GM12878 (cell line): Measurements from ENCODE around the gene ABCD2. TPM values are rescaled to one million over a fixed set of nuclear protein-coding genes. Genes with fewer than 3 reads are reported as not detected.

Experiments used
- ATAC-seq: fragments of 200-7000 bp; cut with Tn5 transposase; 3 replicates; pipeline ENCODE4 v1.9.1; 2020; ENCODE audit warnings: mild to moderate bottlenecking, moderate library complexity
- BruUV-seq: library from RNA; stranded (reverse); fragments of 400-500 nt; replicated peaks from 2 replicates; lab custom pipeline; 2021; lab: Mats Ljungman, UMichigan
- CTCF ChIA-PET: fragments of 300-600 bp; sonication (Branson Sonifier 250); formaldehyde crosslinking; extraction: SDS; loops from one replicate; lab custom pipeline; 2021; ENCODE audit warnings: inconsistent platforms; lab: Yijun Ruan, JAX
- POLR2A ChIA-PET: fragments of 350-600 bp; formaldehyde crosslinking; extraction: SDS; loops from one replicate; lab custom pipeline; 2021; ENCODE audit warnings: inconsistent platforms; lab: Charles Lee
- RAD21 ChIA-PET: fragments of 300-600 bp; sonication (Branson Sonifier 250); formaldehyde crosslinking; loops from one replicate; lab custom pipeline; 2023; ENCODE audit warnings: antibody characterized with exemption; ENCODE audit not compliant: unreplicated experiment; lab: Charles Lee
- SMC1A ChIA-PET: fragments of 300-600 bp; sonication (Branson Sonifier 250); formaldehyde crosslinking; loops from one replicate; lab custom pipeline; 2023; ENCODE audit not compliant: unreplicated experiment, uncharacterized antibody; lab: Charles Lee
- DNase-seq: peaks from one replicate; pipeline ENCODE4 v3.0.0-alpha.2; 2011; ENCODE audit warnings: low read depth, low spot score
- FAIRE-seq: peaks from 3 replicates; lab custom pipeline; 2011; peaks lifted over from hg19 to GRCh38; lab: Jason Lieb, UNC
- H2AFZ ChIP-seq: 2 replicates; pipeline ENCODE4 v1.6.0; 2011; ENCODE audit warnings: low read depth, low read length, control low read depth; ENCODE audit not compliant: control insufficient read depth
- H3K27ac ChIP-seq: 2 replicates; pipeline ENCODE4 v1.5.1; 2011; ENCODE audit warnings: control low read depth; ENCODE audit not compliant: control insufficient read depth, insufficient read depth
- H3K27me3 ChIP-seq, 2 experiments: replicated peaks in 1 of 2; 2 replicates each; pipeline versions ENCODE4 v1.6.0 to v1.6.1; 2011; ENCODE audit warnings: low read length in 1 of 2; ENCODE audit not compliant: control insufficient read depth in 2 of 2, insufficient read depth in 2 of 2
- H3K36me3 ChIP-seq, 2 experiments: 2 replicates each; pipeline ENCODE4 v1.5.1; 2011; ENCODE audit warnings: low read length in 1 of 2; ENCODE audit not compliant: control insufficient read depth in 2 of 2, insufficient read depth in 2 of 2
- H3K4me1 ChIP-seq: 2 replicates; pipeline ENCODE4 v1.6.1; 2011; ENCODE audit warnings: mild to moderate bottlenecking, low read length, moderate library complexity, mixed read lengths; ENCODE audit not compliant: control insufficient read depth, insufficient read depth
- H3K4me2 ChIP-seq: 2 replicates; pipeline ENCODE4 v1.6.0; 2011; ENCODE audit warnings: control low read depth; ENCODE audit not compliant: control insufficient read depth, insufficient read depth
- H3K4me3 ChIP-seq: fragments of 200-600 bp; sonication (generic); 2 replicates; pipeline ENCODE4 v1.5.1; 2016
- H3K79me2 ChIP-seq: 2 replicates; pipeline ENCODE4 v1.6.0; 2011; ENCODE audit warnings: low read length; ENCODE audit not compliant: control insufficient read depth, insufficient read depth
- H3K9ac ChIP-seq: 2 replicates; pipeline ENCODE4 v1.8.0; 2011; ENCODE audit warnings: low read length, control low read depth, mixed read lengths; ENCODE audit not compliant: control insufficient read depth, insufficient read depth
- H3K9me3 ChIP-seq: replicated peaks from 3 replicates; pipeline ENCODE4 v1.5.1; 2011; ENCODE audit warnings: mild to moderate bottlenecking, low read length; ENCODE audit not compliant: control insufficient read depth, insufficient read depth
- H4K20me1 ChIP-seq: 2 replicates; pipeline ENCODE4 v1.6.0; 2011; ENCODE audit not compliant: control insufficient read depth, insufficient read depth
- BCL3 ChIP-seq: IDR thresholded peaks from 2 replicates; pipeline ENCODE4 v1.6.1; 2011; ENCODE audit warnings: borderline replicate concordance, low read depth, mild to moderate bottlenecking, moderate library complexity, low read length; ENCODE audit not compliant: insufficient read depth, poor library complexity, severe bottlenecking
- CBX5 ChIP-seq: sonication (generic); IDR thresholded peaks from 2 replicates; pipeline ENCODE4 v1.6.1; 2016; ENCODE audit warnings: low read depth, moderate library complexity, mild to moderate bottlenecking, inconsistent platforms
- IKZF1 ChIP-seq: fragments of 450-650 bp; conservative IDR thresholded peaks from 2 replicates; pipeline ENCODE4 v1.6.1; 2017; ENCODE audit warnings: antibody characterized with exemption, mild to moderate bottlenecking
- IRF4 ChIP-seq: IDR thresholded peaks from 2 replicates; pipeline ENCODE4 v1.6.1; 2011; ENCODE audit warnings: low read depth, low read length
- MTA3 ChIP-seq: IDR thresholded peaks from 2 replicates; pipeline ENCODE4 v1.6.1; 2012; ENCODE audit warnings: low read length, inconsistent platforms, borderline replicate concordance
- NR2C1 ChIP-seq: fragments of 450-650 bp; IDR thresholded peaks from 2 replicates; pipeline ENCODE4 v1.6.1; 2017; ENCODE audit warnings: antibody characterized with exemption, mild to moderate bottlenecking, moderate library complexity
- PAX8 ChIP-seq: fragments of 450-650 bp; IDR thresholded peaks from 2 replicates; pipeline ENCODE4 v1.6.1; 2017; ENCODE audit warnings: mild to moderate bottlenecking, moderate library complexity
- RFX5 ChIP-seq: IDR thresholded peaks from 2 replicates; pipeline ENCODE4 v1.6.1; 2011; ENCODE audit warnings: low read depth, low read length, improper control_type of control experiment
- SMC3 ChIP-seq: IDR thresholded peaks from 2 replicates; pipeline ENCODE4 v1.6.1; 2011; ENCODE audit warnings: low read length, improper control_type of control experiment, borderline replicate concordance
- SRF ChIP-seq, 2 experiments: IDR thresholded peaks; 2 replicates each; pipeline ENCODE4 v1.6.1; 2011; ENCODE audit warnings: low read depth in 2 of 2, low read length in 2 of 2, mild to moderate bottlenecking in 1 of 2, moderate library complexity in 1 of 2
- SUZ12 ChIP-seq: fragments of 200-600 bp; sonication (generic); IDR thresholded peaks from one replicate; pipeline ENCODE4 v1.6.1; 2018; ENCODE audit warnings: antibody characterized with exemption, mild to moderate bottlenecking; ENCODE audit not compliant: unreplicated experiment
- TCF7 ChIP-seq: IDR thresholded peaks from 2 replicates; pipeline ENCODE4 v1.6.1; 2014; ENCODE audit warnings: antibody characterized with exemption, borderline replicate concordance
- YBX1 ChIP-seq: fragments of 450-650 bp; IDR thresholded peaks from 2 replicates; pipeline ENCODE4 v1.6.1; 2016; ENCODE audit warnings: antibody characterized with exemption
- YY1 ChIP-seq: IDR thresholded peaks from 2 replicates; pipeline ENCODE4 v1.6.1; 2011; ENCODE audit warnings: low read depth, mild to moderate bottlenecking, low read length
- ZZZ3 ChIP-seq: IDR thresholded peaks from 2 replicates; pipeline ENCODE4 v1.6.1; 2011; ENCODE audit warnings: low read depth; ENCODE audit not compliant: control insufficient read depth, insufficient read length
- whole genome bisulfite sequencing: methylation state at CpG from one replicate; pipeline ENCODE4 v1.1.6; 2016; ENCODE audit warnings: low lambda C conversion rate; ENCODE audit not compliant: insufficient replicate concordance, insufficient coverage; ENCODE audit errors: missing lambda C conversion rate; 5-methylcytosine and 5-hydroxymethylcytosine counted together
- in situ Hi-C: fragments of 300-500 bp; cut with MboI; formaldehyde crosslinking; loops from 9 replicates; pipeline ENCODE4 v1.14.3; 2018; ENCODE audit warnings: mixed read lengths
- intact Hi-C: fragments of 100-400 bp; cut with micrococcal nuclease; formaldehyde crosslinking; loops from one replicate; pipeline ENCODE4 v1.14.2; 2022; ENCODE audit not compliant: unreplicated experiment
- polyA plus RNA-seq, 11 experiments: library from polyadenylated mRNA; depleted of rRNA in 4 of 11; unstranded in 6 of 11; stranded (reverse) in 5 of 11; fragments of >200 nt; fragmentation: Nextera tagmentation in 4 of 11; fragmentation: Illumina TruSeq in 1 of 11; extraction: Ambion mirVana in 4 of 11; extraction: Trizol in 1 of 11; gene quantifications; 1 replicate in 1 of 11; 2 replicates in 10 of 11; pipeline versions ENCODE4 v1.2.1 to v1.2.3, GENCODE V29; 2011 to 2016; ENCODE audit warnings: inconsistent platforms in 2 of 11, missing spikeins in 2 of 11, low read depth in 1 of 11
- total RNA-seq, 4 experiments: library from RNA; depleted of rRNA in 3 of 4; stranded (reverse); fragments of >200 nt in 3 of 4; fragmentation: Illumina TruSeq in 1 of 4; extraction: Trizol in 1 of 4; gene quantifications; 2 replicates each; pipeline versions ENCODE4 v1.2.1 to v1.2.3, GENCODE V29; 2013 to 2021

Gene ABCD2
- total and polyA plus RNA-seq, 10 of the 15 experiments (the other 5 are each of a cell fraction or from before 2014, with no cell fraction given) = 4.4 to 16.2 (median 7.5) TPM

- no TSS peak for BruUV-seq
- Histone ChIP-seq H3K27me3 (no peaks in the 10 kb centered on the region), H3K4me1 (peaks cover 16% of the 10 kb centered on the region), H3K27ac (peak overlapping the region; percentile 98), H3K79me2 (peaks cover 25% of the 10 kb centered on the region)
- peak; percentile 0; the same call in 1 of the 3 replicates for ATAC-seq
- 4% methylated on average over 1 of the region's 1 CpG for WGBS
- POLR2A ChIA-PET = interaction anchor here (0.9 to 3.9 kb wide), 3 partner anchors 9 to 16 kb away, joined by 4 to 29 read pairs (median 4); no protein-coding TSS in a partner anchor
- TF ChIP-seq PAX8 = no peak
- no peak for TF ChIP-seq TCF7
- TF ChIP-seq SMC3 = no peak
- no peak for TF ChIP-seq NR2C1
- TF ChIP-seq SUZ12 = no peak
- no peak for TF ChIP-seq MTA3
- no peak for TF ChIP-seq RFX5
- TF ChIP-seq ZZZ3 = no peak
- no peak for TF ChIP-seq CBX5
- no peak for TF ChIP-seq IRF4
- TF ChIP-seq YBX1 = no peak
- TF ChIP-seq YY1 = peak; percentile 63
- TF ChIP-seq SRF (IDR thresholded peaks at IDR 0.05; ENCODE audit: low read depth in 2 of 2, low read length in 2 of 2) = 0 out of 4 replicates have a peak, but pooled peaks of 1 of the 2 experiments have one; percentile 25
- no peak for TF ChIP-seq IKZF1
- no peak for TF ChIP-seq BCL3
- TF ChIP-seq, all 136 proteins: peak for 2
- Histone ChIP-seq H4K20me1 (no peaks in the 10 kb centered on the region), H3K9ac (peak overlapping the region; percentile 4), H3K4me2 (peak overlapping the region; percentile 96), H2AFZ (peak overlapping the region; percentile 91), H3K36me3 (no peaks in the 10 kb centered on the region), H3K4me3 (no peak overlapping the region), H3K9me3 (no peaks in the 10 kb centered on the region; the same call in 2 of the 3 replicates)
- SMC1A ChIA-PET = interaction anchor here (0.8 to 7.0 kb wide), 11 partner anchors 8 to 304 kb away, joined by 3 to 101 read pairs (median 3); partner anchors contain the start of gene KIF21A
- intact Hi-C loops (no loop called here), in situ Hi-C loops (loop anchor here (25.0 kb wide), 3 partner anchors 490 to 835 kb away; partner anchors contain the start of gene SLC2A13)
- RAD21 ChIA-PET = interaction anchor here (0.9 to 5.3 kb wide), 7 partner anchors 9 to 691 kb away, joined by 3 to 41 read pairs (median 5); partner anchors contain the start of gene KIF21A
- no peak for FAIRE-seq
- DNase-seq = no peak
- CTCF ChIA-PET = interaction anchor here (0.6 to 3.9 kb wide), 9 partner anchors 9 to 485 kb away, joined by 3 to 19 read pairs (median 3); no protein-coding TSS in a partner anchor
These were observed 2.7 kb upstream of the ABCD2 start for GRCh38 chr12:39622306-39622705.
